Hematopoietic multipotent progenitor cell treated with erythropoietin and hydrocortisone succinate and interleukin-3 and kit ligand, for 15 days (in vitro differentiated cells): Measurements from ENCODE around the gene MCM6.
A peak's percentile ranks its signal among the peaks of the same experiment; 100 is the strongest.
"Not testable (repeated sequence)": the region's sequence is repeated elsewhere in the genome, so short reads cannot be mapped to it uniquely, and the experiment has no call there.

Experiments used
- DNase-seq: peaks from one replicate; pipeline ENCODE4 v3.0.0-alpha.2; 2015; ENCODE audit warnings: low spot score

MCM6 gene

DNA sequence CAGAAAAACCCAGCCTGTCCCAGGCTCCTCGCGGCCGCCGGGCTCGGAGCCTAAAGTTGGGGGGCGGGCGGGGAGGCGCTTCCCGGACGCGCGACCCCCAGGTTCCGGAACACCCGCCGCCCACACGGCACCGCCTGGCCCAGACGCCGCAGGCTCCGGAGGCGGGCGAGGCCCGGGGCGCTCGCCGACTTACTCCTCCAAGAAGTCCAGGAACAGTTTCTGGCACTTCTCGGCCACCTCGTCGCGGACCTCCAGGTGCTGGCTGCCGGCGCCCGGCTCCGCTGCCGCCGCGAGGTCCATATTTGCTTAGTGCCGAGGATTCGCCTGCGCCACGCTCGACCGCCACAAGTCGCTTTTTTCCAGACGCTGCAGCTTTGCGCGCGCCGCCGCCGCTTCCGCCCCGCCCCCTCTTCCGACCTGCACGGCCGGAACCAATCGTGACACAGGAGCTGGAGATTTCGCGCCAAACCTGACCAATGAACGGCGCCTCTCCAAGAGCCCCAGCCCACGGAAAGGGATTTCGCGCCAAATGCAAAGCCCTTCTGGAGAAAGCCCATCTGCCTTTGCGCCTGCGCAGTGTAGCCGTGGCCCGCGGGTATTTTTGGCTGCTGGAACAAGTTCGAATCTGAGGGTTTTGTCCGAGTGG lies at the start of gene MCM6:
Gene MCM6, minus strand, starts transcription at position 378 of the 646 bp plus-strand sequence. Its CDS starts 78 bp downstream, at position 300.
- peak; percentile 93 for DNase-seq

DNA sequence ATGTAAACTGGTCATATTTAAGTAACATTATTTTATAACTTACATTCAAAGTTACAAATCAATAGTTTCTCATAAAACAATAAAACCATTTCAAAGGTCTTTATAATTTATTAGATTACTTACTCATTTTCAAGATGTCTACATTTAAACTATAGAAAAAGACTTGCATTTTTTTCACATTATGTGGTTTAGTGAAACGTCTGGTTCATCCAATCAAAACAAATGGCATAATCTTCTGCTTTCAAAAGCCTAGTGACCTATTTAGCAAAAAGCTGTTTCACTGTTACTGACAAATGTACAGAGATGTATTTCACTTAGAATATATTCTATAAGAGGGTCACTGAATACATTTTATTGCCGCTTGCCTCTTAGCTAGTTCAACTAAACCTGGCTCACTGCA lies 49.3 kb upstream of the MCM6 start:
- no peak for DNase-seq

DNA sequence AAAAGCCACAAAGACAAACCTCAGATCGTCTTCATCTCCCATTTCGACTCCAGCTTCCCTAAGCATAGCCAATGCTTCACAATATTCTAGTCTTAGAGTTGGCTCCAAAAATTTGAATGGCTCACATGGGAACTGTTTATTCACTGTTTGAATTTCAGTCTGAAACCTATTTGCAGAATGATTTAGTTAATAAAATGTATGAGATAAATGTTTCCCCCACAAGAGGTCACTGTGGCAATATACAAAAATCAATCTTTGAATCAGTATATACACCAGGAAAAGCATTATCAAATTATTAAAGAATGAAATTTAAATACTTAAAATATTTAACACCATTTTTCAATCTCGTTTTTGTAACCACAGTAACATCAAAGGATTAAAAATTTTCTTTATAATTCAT lies 40.0 kb upstream of the MCM6 start:
- DNase-seq = peak; percentile 29

DNA sequence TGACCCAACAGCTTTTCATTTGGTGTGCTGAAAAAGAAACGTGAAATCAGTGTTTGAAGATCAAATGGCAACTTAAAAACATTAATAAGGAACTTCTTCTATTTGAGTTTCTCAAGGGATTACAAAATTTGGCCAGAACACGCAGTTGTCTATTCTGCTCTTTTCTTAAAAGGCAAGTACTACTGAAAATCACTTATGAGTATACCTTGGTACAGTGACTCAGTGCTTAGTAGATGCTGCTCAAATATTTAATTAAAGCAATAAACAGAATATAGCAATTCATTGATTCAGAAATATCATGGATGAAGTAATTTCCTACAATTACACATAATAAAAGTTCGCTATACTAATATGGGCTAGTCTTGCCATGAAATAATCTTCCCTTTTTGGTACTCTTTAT lies 38.2 kb upstream of the MCM6 start:
- DNase-seq = no peak

DNA sequence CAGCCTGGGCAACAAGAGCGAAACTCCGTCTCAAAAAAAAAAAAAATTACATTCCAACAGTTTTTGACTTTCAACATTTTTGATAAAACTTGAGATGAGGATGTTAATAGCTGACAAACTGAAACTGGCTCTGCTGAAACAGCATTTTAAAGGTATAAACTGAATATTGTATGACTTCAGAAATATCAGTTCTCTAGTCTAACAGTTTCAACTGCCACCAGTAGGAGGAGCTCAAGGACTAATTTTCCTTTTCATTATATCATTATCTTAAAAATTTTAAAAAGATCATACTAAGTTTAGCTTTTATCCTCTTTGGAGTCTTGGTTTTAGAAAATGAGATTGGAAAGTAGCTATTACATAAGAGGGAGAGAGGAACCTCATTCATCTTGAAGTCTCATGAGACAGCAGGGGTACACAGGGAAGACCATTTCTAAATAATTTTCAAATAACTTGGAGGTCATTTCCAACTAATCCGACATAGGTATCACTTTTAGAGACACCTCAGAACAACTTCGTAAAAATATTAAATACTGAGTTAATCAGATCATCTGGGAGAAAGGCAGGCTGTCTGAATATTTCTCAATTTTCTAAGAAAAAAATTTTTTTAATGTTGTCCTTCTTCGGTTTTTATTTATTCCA lies 37.6 kb upstream of the MCM6 start:
- peak; percentile 71 for DNase-seq

DNA sequence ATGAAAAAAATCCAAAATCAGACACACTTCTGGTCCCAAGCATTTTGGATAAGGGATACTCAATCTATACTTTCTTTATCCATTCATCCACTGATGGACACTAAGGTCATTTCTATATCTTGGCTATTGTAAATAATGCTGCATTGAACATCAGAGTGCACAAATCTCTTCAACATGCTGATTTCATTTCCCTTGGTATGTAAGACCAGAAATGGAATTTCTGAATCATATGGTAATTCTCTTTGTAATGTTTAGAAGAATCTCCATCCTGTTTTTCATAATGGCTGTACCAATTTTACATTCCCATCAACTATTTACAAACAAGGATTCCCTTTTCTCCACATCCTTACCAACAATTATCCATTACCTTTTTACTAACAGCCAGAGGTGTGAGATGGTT lies 33.7 kb upstream of the MCM6 start:
- DNase-seq = no peak

DNA sequence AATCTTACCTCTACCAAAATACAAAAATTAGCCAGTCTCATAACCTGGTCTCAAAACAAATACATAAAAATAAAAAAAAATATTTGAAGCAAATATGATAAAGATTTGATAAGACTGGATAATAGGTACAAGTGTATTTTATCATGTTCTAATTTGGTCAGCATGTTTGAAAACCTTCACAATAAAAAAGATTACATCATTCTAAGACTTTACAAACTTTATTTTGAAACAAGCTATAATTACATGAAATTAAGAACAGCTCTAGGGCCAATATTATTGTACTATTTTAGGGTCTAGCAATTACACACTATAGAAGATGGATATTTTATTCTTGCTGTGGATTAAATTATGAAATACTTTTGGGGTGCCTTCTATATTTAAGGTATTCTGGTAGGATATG lies 29.4 kb upstream of the MCM6 start:
- DNase-seq = no peak

DNA sequence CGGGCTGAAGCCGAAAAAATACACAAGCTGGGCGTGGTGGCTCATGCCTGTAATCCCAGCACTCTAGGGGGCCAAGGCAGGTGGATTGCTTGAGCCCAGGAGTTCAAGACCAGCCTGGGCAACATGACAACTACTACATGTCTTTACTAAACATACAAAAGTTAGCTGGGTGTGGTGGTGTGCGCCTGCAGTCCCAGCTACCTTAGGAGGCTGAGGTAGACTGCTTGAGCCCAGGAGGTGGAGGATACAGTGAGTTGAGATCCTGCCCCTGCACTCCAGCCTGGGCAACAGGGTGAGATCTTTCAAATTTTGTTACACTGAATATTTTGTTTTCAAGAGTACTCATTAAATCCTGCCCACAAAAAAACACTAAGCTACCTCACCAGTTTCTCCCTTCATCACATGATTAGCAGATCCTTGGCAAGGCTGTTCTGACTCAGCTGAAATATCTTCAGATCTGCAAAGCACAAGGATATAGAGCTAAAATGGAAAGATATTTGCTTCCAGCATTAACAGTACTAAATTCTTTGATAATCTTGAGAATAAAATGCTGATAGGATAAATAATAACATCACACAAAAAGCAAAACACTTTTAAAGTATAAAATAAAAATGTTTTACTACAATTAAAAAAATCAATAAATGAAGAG lies 28.2 kb upstream of the MCM6 start:
- DNase-seq = no peak

DNA sequence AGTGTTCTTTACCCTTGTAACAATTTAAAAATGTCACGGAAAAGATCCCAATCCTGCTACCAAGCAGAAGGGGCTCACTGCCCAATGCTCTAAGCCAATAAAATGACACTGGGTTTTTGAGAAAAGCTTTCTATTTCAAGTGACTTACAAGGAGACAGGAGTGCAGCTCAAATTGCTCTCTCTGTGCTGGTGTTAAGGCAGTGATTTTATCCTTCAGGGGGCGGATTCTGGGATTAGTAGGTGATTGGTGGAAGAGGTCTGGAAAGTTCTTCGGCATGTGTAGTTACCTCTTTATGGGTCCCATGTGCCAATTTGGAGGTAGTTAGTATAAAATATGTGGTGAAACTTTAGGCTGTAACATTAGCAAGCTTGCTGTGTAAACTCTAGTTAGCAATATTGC lies 27.4 kb upstream of the MCM6 start:
- DNase-seq = no peak

DNA sequence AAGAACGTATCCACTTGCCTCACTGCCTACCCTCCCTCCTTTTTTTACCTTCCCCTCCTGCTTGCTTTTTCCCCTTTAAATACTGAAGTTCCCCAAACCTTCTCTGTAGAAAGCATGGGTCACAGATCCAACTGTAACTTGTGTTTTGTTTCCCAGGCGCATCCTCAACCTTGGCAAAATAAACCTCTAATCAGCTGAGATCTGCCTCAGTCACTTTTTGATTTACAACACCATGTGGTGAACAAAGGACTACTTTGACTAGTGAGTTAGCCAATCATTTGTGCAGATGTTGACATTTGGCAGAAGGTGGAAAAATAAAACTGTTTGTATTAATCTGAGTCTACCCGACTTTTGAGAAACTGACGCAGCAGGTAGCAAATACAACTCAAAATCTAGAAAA lies 23.3 kb upstream of the MCM6 start:
- no peak for DNase-seq

DNA sequence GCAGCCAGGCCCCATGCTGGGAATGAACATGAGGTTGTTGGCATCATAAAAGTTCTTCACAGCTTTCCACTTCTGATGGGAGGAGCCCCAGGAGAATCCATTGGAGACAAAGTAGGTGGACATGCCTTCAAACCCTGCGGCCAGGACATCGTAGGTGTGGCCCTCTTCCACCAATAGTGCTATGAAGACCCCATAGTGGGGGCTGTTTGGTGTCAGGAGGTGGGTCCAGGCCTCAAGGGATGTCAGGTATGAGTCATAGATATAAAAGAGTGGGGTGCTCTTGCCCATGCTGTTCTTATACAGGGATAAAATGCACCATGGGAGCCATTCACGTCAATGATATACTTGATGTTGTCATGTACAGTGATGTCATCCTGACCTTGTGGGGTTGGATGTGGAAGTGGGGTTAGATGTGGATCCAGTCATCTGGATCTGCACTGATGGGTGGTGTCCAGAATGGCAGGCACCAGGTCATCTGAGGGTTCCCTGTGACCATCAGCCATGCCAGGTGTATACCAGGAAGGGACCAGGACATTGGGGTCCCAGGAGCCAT lies 22.1 kb upstream of the MCM6 start:
- DNase-seq = no peak

DNA sequence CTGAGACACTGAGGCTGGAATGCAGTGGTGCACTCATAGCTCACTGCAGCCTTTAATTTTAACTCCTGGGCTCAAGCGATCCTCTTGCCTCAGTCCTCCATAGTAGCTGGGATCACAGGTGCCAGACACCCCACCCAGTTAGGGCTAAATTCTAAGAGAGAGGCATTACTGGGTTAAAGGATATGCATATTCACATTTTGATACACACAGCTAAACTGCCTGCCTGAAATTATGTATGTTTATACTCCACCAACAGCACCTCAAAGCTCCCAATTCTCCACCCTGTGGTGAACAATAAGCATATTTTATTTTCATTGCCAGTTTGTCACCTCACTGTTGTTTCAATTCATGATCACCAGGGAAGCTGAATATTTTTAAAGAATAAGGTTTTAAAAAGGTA lies 18.7 kb upstream of the MCM6 start:
- no peak for DNase-seq

DNA sequence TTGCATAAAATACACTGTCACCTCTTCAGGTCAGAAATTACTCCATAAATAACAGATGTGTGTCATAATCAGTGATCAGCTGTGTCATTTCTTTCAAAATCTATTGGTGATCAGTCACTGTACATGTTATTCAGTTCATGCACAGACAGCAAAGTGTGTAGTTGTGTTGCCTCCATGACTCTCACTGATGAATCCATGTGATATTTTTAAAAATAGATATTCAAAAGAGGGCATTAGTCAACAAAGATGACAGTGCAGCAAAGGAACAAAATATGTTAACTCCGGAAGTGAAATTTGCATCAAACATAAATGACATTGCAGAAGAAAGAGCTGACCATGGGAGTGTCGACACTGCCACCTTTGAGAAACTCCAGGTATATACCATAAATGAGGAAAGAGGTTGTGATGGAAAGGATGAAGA lies 17.1 kb upstream of the MCM6 start:
- DNase-seq = no peak

DNA sequence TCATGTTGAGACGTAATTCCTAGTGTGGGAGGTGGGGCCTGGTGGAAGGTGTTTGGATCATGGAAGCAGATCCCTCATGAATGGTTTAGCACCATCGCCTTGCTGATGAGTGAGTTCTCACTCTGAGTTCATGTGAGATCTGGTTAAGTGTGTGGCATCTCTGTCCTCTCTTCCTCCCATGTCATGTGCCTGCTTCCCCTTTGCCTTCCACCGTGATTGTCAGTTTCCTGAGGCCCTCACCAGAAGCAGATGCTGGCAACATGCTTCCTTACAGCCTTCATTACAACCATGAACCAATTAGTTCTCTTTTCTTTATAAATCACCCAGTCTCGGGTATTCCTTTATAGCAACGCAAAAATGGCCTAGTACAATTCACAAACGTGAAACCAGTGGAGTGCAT lies 14.6 kb upstream of the MCM6 start:
- DNase-seq = no peak

DNA sequence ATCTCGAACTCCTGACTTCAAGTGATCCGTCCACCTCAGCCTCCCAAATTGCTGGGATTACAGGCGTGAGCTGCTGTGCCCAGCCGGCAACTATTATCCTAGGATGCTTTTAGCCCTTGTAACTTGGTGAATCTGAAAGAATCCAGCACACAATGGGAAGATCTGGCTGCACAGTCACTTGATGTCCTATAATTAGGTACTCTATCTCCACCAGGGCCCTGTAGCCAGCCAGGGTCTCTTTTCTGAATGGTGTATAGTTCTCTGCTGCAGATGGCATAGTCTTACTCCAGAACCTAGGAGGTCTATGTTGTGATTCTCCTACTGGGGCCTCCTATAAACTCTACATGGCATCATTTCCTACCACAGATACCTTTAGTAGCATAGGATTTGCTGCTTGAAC lies 13.9 kb upstream of the MCM6 start:
- no peak for DNase-seq

DNA sequence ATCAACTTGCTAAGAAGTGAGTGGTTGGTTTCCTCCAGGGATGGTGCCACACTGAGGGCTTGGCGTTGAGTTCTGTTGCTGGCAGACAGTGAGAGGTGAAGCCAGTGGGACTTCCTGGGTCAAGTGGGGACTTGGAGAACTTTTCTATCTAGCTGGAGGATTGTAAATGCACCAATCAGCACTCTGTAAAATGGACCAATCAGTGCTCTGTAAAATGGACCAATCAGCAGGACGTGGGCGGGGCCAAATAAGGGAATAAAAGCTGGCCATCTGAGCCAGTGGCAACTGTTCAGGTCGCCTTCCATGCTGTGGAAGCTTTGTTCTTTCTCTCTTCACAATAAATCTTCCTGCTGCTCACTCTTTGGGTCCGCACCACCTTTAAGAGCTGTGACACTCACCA lies 12.3 kb upstream of the MCM6 start:
- DNase-seq = not testable (repeated sequence)

DNA sequence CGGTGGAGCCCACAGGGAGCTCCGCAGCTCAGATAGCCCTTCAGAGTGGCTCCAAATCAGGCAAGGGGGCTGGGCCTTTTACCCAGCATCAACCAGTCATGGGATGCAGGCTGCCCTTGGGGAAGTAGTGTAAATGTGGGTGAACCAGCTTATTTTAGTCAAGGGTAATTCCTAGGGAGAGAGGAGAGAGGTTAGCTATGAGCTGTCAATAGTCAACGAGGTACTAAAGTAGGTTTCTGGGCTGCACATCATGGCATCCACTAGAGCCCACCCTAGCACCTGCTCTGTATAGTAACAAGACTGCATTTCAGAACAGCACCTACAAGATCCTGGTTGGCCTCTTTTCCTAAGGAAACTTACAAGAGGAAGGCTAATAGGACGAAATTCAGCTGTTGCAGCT lies 9.5 kb upstream of the MCM6 start:
- DNase-seq = no peak

DNA sequence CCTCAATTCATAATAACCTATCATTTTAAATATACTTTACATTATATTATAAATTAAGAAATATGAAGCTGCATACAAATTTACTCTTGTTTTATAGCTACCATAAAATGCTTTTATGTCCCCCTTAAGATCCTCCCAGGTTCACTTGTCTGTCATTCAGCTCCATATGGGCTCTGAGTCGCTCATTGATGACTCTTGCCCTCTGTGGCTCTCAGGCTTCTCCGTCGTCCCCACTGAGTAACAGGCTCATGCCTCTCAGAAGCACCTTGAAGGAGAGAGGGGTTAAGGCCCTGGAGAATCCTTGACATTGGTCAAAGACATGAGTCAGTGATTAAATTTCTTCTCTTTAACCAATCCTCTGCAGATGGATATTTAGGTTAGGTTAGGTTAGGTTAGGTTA lies 6.2 kb upstream of the MCM6 start:
- DNase-seq = no peak

DNA sequence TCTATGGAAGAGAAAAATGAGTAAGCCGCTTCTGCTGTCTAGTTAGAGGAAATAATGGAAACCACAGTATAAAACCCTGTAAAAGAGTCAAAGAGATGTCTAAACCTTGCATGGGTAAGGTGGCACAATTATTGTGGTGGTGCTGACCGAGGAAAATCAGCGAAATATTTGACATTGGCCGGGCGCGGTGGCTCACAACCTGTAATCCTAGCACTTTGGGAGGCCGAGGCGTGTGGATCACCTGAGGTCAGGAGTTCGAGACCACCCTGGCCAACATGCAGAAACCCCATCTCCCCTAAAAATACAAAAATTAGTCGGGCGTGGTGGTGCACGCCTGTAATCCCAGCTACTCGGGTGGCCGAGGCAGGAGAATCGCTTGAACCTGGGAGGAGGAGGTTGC lies 527 bp upstream of the MCM6 start:
- not testable (repeated sequence) for DNase-seq

DNA sequence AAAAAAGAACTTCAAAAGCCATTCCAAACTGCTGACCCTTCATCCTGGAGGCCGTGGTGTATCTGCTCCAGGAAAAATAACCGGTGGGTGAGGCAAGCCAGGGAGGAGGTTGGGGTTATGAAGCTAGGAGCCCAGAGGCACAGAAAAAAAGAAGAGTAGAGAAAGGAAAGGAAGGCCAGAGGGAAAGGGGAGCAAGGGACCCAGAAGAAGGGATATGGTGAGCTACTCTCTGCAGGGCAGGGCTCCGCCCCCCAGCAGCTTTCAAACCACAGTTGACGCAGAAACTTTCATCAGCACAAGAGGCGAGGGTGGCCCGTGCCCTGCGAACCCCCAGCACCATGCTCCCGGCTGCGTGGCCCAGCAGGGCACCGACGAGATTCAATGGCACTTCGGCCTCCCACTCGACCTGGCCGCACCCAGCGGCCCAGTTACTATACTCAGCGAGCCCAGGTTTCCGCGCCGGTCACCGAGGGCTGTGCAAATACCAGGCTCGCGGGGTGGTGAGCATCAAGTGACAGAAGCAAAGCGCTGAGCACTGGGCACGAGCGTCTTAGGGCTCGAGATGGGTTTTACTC lies 665 bp downstream of the MCM6 start:
- DNase-seq = peak; percentile 33

DNA sequence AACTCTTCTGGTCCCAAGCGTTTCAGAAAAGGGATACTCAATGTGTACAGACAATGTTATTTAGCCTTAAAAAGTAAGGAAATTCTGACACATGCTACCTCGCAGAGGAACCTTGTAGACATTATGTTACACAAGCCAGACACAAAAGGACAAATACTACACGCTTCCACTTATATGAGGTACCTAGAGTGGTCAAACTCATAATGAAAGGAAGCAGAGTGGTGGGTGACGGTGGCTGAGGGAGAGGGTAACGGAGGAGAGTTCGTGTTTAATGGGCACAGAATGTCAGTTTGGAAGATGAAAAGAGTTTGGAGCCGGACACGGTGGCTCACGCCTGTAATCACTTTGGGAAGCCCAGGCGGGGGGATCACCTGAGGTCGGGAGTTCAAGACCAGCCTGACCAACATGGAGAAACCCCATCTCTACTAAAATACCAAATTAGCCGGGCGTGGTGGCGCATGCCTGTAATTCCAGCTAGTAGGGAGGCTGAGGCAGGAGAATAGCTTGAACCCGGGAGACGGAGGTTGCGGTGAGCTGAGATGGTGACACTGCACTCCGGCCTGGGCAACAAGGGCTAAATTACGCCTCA lies 1.4 kb downstream of the MCM6 start:
- no peak for DNase-seq

DNA sequence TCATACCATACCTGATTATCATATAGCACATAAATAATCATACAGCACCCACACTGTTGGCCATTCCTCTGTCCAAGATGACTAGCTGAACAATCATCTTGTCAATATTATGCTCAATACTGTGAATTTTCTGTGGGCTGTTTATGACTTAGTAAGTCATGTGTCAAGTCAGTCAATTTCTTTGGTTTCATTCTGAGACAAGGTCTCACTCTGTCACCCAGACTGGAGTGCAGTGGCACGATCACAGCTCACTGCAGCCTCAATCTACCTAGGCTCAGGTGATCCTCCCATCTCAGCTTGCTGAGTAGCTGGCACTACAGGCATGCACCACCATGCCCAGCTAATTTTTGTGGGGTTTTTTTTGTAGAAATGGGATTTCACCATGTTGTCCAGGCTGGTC lies 5.7 kb downstream of the MCM6 start:
- no peak for DNase-seq

DNA sequence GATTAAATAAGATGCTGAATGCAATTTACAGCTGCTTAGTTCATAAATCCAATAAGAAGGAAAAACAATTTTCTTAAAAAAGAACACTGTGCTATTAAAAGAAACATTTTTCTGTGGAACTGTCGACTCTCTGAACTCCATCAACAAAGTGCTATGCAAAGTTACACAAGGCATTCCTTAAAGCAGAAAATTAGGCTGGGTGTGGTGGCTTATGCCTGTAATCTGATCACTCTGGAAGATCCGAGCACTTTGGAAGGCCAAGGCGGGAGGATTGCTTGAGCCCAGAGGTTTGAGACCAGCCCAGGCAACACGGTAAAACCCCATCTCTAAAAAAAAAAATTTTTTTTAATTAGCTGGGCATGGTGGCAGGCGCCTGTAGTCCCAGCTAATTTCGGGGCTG lies 13.0 kb downstream of the MCM6 start:
- no peak for DNase-seq
